Gastroesophageal sphincter (tissue), 3 donors: ENCODE data around the gene THAP12.

ENCODE experiments used
- POLR2A ChIP-seq, 2 donors: fragments of 450-650 bp; IDR thresholded peaks; one replicate each; pipeline ENCODE4 v1.6.1; 2017; ENCODE audit warnings: antibody characterized with exemption in 2 of 2, mild to moderate bottlenecking in 2 of 2, moderate library complexity in 1 of 2
- TF ChIP-seq, protein P1 (sequence below), 4 experiments: fragments of 200-600 bp in 2 of 4; fragments of 450-650 bp in 2 of 4; sonication (generic) in 1 of 4; IDR thresholded peaks; one replicate each; pipeline ENCODE4 v1.5.1; 2017 to 2019; ENCODE audit warnings: antibody characterized with exemption in 4 of 4, mild to moderate bottlenecking in 2 of 4, moderate library complexity in 2 of 4

DNA sequence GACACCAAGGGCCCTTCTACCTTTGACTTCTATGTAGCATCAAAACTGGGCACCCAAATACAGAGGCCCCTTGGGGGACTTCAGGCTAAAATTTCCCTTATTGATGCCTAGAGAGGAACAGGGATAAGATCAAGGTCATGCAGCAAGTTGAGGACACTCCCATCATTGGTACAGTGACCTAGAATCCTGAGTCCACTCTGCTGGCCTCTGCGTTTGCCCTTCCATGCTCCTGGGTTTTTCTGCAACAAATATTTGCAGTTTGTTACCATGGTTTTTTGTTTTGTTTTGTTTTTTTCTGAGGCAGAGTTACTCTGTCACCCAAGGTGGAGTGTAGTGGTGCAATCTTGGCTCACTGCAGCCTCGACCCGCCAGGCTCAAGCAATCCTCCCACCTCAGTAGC is 64.2 kb downstream of the THAP12 start:
- TF ChIP-seq, protein P1, sequence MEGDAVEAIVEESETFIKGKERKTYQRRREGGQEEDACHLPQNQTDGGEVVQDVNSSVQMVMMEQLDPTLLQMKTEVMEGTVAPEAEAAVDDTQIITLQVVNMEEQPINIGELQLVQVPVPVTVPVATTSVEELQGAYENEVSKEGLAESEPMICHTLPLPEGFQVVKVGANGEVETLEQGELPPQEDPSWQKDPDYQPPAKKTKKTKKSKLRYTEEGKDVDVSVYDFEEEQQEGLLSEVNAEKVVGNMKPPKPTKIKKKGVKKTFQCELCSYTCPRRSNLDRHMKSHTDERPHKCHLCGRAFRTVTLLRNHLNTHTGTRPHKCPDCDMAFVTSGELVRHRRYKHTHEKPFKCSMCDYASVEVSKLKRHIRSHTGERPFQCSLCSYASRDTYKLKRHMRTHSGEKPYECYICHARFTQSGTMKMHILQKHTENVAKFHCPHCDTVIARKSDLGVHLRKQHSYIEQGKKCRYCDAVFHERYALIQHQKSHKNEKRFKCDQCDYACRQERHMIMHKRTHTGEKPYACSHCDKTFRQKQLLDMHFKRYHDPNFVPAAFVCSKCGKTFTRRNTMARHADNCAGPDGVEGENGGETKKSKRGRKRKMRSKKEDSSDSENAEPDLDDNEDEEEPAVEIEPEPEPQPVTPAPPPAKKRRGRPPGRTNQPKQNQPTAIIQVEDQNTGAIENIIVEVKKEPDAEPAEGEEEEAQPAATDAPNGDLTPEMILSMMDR (IDR thresholded peaks at IDR 0.05): no peak
- TF ChIP-seq POLR2A (IDR thresholded peaks at IDR 0.05): no peak
